ENCODE measurements around the gene GPR152.
A peak's percentile ranks its signal among the peaks of the same experiment; 100 is the strongest.
"Not testable (repeated sequence)": the region's sequence is repeated elsewhere in the genome, so short reads cannot be mapped to it uniquely, and the experiment has no call there.

The GPR152 gene

DNA sequence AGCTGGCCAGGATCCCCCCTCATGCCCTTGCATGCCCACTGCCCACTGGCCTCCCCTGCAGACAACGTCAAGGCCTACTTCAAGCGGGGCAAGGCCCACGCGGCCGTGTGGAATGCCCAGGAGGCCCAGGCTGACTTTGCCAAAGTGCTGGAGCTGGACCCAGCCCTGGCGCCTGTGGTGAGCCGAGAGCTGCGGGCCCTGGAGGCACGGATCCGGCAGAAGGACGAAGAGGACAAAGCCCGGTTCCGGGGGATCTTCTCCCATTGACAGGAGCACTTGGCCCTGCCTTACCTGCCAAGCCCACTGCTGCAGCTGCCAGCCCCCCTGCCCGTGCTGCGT lies 38.2 kb upstream of the GPR152 start:
- DNase-seq: peak in 2 of 10 donors; percentile 74 to 81
- intact Hi-C loops (cut with DNase I): no loop called here

GRCh38 chr11:67489885-67490726 lies 37.6 kb upstream of the GPR152 start:
- intact Hi-C loops (cut with DNase I): no loop called here
- no peak for DNase-seq

- intact Hi-C loops (cut with DNase I): no loop called here
- no peak for DNase-seq
Observed at GRCh38 chr11:67489203-67489884, 36.8 kb upstream of the GPR152 start.

DNA sequence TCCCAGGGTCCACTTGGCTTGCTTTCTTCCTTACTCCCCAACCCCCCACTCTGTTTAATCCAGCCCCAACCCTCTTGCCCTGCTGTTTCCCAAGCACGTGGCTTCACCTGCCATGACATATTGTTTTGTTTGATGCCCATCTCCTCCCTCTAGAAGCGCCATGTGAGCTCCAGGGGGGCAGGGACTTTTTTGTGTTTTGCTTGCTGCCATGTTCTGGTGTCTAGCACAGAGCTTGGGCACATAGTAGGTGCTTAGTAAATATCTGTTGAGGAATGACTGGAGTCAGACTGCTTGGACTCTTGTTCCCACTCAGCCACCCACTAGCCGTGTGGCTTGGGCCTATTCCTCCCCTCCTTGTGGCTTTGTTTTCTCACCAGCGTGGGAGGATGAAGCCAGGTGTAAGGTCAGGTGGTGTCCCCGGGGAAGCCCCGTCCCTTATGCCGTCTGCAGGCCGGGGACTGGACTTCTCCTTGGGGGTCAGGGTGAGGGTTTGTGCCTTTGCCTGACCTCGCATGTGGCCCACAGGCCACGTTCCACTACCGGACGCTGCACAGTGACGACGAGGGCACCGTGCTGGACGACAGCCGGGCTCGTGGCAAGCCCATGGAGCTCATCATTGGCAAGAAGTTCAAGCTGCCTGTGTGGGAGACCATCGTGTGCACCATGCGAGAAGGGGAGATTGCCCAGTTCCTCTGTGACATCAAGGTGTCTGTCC lies 34.1 kb upstream of the GPR152 start:
- intact Hi-C loops (cut with DNase I): no loop called here

DNA sequence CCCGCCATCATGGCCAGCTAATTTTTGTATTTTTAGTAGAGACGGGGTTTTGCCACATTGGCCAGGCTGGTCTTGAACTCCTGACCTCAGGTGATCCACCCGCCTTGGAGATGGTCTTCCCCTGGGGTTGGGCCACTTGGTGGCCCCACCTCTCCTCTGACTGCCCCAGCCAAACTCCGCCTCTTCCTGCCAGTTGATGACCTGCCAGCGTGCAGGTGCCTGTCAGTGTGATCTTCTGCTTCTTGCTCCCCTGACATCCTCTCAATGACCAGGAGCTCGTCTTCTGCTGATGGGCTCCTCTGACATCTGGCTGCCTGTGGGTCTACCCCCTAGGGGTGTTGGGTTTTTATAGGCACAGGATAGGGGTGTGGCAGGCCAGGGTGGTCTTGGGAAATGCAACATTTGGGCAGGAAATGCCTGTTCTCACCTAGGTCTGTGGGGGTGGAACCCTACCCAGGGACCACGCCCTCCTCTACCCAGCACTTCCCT lies 33.4 kb upstream of the GPR152 start:
- intact Hi-C loops (cut with DNase I): loop anchor here (2.0 kb wide), 1 partner anchor 13 kb away; no protein-coding TSS in a partner anchor
- peak in 2 of 10 donors; percentile 47 to 55 for DNase-seq

More for the DNA sequence above, 34.1 kb upstream of the GPR152 start:
- DNase-seq: no peak

DNA sequence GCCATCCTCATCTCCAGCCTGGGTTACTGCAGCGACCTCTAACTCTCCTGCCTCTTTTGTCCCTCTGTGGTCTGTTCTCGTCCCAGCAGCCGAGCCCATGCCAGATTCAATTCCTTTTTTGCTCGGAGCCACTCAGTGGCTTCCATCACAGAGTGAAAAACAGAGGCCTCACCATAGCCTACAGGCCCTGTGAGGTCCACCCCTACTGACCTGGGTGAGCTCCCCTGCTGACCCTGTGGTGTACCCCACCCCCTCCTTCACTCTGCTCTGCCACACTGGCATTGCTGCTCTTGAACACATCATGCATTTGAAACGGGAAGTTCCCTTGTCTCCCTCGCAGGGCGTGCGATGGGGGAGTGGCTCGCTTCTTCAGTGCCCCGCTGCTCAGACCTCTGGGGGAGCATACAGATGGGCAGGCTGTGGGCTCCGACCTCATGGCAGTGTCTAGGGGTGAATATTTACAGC lies 32.4 kb upstream of the GPR152 start:
- intact Hi-C loops (cut with DNase I): loop anchor here (2.0 kb wide), 1 partner anchor 14 kb away; no protein-coding TSS in a partner anchor
- no peak for DNase-seq

- intact Hi-C loops (cut with DNase I): loop anchor here (2.0 kb wide), 2 partner anchors 15 kb away; partner anchors contain the start of gene TMEM134
- DNase-seq: no peak
Observed at GRCh38 chr11:67483831-67484665, 31.5 kb upstream of the GPR152 start.

- peak; percentile 92 to 99 (median 96) for DNase-seq
- intact Hi-C loops (cut with DNase I): loop anchor here (2.0 kb wide), 1 partner anchor 14 kb away; the partner anchor contains the start of gene TMEM134
Observed at GRCh38 chr11:67482827-67483798, 30.6 kb upstream of the GPR152 start, which contains the start of gene AIP. Gene AIP, plus strand, starts transcription at chr11:67483026. Its CDS starts 133 bp downstream, at chr11:67483159.

GRCh38 chr11:67482275-67482826 lies 29.8 kb upstream of the GPR152 start:
- DNase-seq: no peak
- intact Hi-C loops (cut with DNase I): loop anchor here (2.0 kb wide), 1 partner anchor 14 kb away; the partner anchor contains the start of gene TMEM134

DNA sequence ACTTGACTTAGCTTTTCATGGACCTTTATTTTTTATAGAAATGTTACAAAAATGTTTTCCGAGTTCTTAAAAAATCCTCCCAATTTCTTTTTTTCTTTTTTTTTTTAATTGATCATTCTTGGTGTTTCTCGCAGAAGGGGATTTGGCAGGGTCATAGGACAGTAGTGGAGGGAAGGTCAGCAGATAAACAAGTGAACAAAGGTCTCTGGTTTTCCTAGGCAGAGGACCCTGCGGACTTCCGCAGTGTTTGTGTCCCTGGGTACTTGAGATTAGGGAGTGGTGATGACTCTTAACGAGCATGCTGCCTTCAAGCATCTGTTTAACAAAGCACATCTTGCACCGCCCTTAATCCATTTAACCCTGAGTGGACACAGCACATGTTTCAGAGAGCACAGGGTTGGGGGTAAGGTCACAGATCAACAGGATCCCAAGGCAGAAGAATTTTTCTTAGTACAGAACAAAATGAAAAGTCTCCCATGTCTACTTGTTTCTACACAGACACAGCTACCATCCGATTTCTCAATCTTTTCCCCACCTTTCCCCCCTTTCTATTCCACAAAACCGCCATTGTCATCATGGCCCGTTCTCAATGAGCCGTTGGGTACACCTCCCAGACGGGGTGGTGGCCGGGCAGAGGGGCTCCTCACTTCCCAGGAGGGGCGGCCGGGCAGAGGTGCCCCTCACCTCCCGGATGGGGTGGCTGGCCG lies 25.0 kb upstream of the GPR152 start:
- DNase-seq; intact Hi-C loops (cut with DNase I): not testable (repeated sequence)

DNA sequence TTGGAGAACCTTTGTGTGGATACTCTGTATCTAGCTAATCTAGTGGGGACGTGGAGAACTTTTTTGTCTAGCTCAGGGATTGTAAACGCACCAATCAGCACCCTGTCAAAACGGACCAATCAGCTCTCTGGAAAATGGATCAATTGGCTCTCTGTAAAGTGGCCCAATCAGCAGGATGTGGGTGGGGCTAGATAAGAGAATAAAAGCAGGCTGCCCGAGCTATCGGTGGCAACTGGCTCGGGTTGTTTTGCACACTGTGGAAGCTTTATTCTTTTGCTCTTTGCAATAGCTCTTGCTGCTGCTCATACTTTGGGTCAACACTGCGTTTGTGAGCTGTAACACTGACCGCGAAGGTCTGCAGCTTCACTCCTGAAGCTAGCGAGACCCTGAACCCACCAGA lies 24.2 kb upstream of the GPR152 start:
- DNase-seq; intact Hi-C loops (cut with DNase I): not testable (repeated sequence)

DNA sequence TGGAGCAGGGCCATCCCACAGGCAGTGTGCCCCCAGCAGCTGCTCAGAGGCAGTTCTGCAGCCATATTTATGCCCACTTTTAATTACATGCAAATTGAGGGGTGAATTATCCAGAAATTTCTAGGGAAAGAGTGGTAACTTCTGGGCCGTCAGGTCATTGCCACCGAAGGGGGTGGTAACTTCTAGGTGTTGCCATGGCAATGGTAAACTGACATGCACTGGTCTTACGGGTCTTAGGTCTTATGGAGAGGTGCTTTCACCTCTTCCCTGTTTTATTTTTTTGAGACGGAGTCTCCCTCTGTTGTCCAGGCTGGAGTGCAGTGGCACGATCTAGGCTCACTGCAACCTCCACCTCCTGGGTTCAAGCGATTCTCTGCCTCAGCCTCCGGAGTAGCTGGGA lies 20.4 kb upstream of the GPR152 start:
- intact Hi-C loops (cut with DNase I): loop anchor here (5.0 kb wide), 1 partner anchor 41 kb away; no protein-coding TSS in a partner anchor
- no peak for DNase-seq

- DNase-seq: no peak
- intact Hi-C loops (cut with DNase I): loop anchor here (5.0 kb wide), 1 partner anchor 38 kb away; no protein-coding TSS in a partner anchor
Observed at GRCh38 chr11:67470337-67471002, 17.9 kb upstream of the GPR152 start.

DNA sequence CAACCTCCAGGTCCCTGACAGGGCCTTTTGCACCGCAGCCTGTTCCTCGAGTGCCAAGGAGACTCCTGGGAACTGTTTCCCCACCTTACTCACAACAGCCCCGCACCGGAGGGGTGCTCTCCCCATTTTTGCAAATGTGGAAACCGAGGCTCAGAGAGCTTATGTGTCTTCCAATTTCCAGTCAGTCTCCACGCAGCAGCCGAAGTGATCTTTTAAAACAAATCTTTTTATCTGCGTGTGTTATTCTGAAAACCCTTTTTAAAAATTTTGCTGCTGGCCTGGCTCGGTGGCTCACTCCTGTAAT lies 16.9 kb upstream of the GPR152 start:
- intact Hi-C loops (cut with DNase I): loop anchor here (1.0 to 2.0 kb wide), 2 partner anchors 13 to 68 kb away; partner anchors contain the start of genes AIP and PPP1CA
- no peak for DNase-seq

DNA sequence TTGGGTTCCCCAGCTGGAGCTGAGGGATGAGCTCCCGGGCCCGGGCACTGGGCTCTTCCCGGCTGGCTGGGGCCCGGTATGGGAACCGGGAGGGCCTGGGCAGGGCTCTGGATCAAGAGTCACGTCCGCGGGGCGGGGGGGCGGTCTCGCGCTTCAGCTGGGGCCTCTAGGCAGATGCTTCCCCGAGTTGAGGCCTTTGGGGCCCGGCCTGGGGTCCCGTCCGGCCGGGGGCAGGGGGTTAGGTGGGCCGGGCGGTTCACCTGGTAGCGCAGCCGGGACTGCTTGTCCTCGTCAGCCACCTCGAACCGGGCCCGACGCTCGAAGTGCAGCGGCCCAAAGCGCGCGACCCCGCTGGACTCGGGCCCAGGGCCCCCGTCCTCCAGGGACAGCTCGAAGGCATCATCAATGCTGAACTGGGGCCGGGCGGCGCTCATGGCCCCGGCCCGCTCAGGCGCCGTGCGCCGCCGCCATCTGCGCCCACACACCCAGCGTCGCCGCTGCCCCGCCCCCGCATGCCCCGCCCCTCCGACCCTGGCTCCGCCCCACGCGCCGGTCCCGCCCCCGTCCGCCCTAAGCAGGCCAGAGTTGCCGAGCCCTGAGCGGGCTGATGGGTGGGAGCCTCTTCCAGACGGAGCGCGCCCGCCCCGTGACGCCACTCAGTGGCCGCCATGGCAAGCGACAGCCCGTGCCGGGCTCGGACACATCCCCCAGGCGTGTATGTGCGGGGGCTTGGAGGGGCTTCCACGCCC lies 16.4 kb upstream of the GPR152 start, which contains the start of gene TMEM134:
TMEM134 (minus strand) TSS at position 493 of the 749 bp plus-strand sequence; CDS start at position 434, 59 bp downstream.
- peak; percentile 89 to 99 (median 94) for DNase-seq
- intact Hi-C loops (cut with DNase I): loop anchor here (1.0 to 2.0 kb wide), 3 partner anchors 14 to 68 kb away; partner anchors contain the start of genes AIP, PITPNM1 and PPP1CA

DNA sequence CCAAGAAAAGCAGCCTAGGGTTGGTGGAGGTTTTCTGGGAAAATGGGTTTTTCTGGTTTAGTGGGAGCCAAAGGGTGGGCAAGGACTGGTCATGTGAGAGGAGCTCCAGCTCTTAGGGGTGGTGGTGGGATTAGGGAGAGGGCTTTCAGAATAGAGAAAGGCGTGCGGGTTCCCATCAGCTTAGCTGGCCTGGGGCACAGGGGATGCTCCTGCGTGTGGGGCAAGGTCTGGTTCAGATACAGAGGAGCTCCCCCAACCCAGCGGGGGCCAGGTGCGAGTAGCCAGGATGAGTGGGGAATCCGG lies 15.9 kb upstream of the GPR152 start:
- intact Hi-C loops (cut with DNase I): loop anchor here (1.0 to 2.0 kb wide), 2 partner anchors 14 to 37 kb away; partner anchors contain the start of genes AIP and PITPNM1
- no peak for DNase-seq

Measured in posterior cingulate gyrus (tissue), 11 donors.